Caki2 (cell line): ENCODE data around the gene CPNE9. TPM values are rescaled to one million over a fixed set of nuclear protein-coding genes. Genes with fewer than 3 reads are reported as not detected.

ENCODE experiments used
- DNase-seq: peaks from one replicate; pipeline ENCODE4 v3.0.0-alpha.2; 2015; ENCODE audit warnings: low read depth
- in situ Hi-C: cut with HindIII; loops from 2 replicates; pipeline ENCODE4 v1.10.0; 2016; ENCODE audit warnings: low sequenced_read_pairs, low pct_unique_long_range_greater_than_20kb, mixed read lengths
- total RNA-seq: library from RNA; depleted of rRNA; stranded (reverse); fragments of >200 nt; shearing (Covaris generic); gene quantifications from 2 replicates; pipeline ENCODE4 v1.2.3, GENCODE V29; 2014; ENCODE audit warnings: low replicate concordance

The CPNE9 gene
- total RNA-seq, 1 experiment from 2014 or later: not detected

GRCh38 chr3:9685216-9686049, 18.2 kb upstream of the CPNE9 start:
- DNase-seq: no peak
- in situ Hi-C loops: no loop called here

- DNase-seq: no peak
- in situ Hi-C loops: no loop called here
Measured at GRCh38 chr3:9686050-9686550, 17.5 kb upstream of the CPNE9 start.

GRCh38 chr3:9686703-9687102, 16.9 kb upstream of the CPNE9 start:
- in situ Hi-C loops: no loop called here
- DNase-seq: no peak

- in situ Hi-C loops: no loop called here
- DNase-seq: no peak
Measured at GRCh38 chr3:9687514-9687913, 16.1 kb upstream of the CPNE9 start.

- no peak for DNase-seq
- in situ Hi-C loops: no loop called here
Measured at GRCh38 chr3:9688961-9689360, 14.7 kb upstream of the CPNE9 start.

- no peak for DNase-seq
- in situ Hi-C loops: no loop called here
Measured at GRCh38 chr3:9689757-9690156, 13.9 kb upstream of the CPNE9 start.

- DNase-seq: no peak
- in situ Hi-C loops: no loop called here
Measured at GRCh38 chr3:9690451-9691450, 12.9 kb upstream of the CPNE9 start.

- in situ Hi-C loops: no loop called here
- DNase-seq: no peak
Measured at GRCh38 chr3:9691636-9692035, 12.0 kb upstream of the CPNE9 start.

- in situ Hi-C loops: no loop called here
- DNase-seq: no peak
Measured at GRCh38 chr3:9692416-9692815, 11.2 kb upstream of the CPNE9 start.

GRCh38 chr3:9695345-9695744, 8.3 kb upstream of the CPNE9 start:
- no peak for DNase-seq
- in situ Hi-C loops: no loop called here

- no peak for DNase-seq
- in situ Hi-C loops: no loop called here
Measured at GRCh38 chr3:9695746-9696145, 7.9 kb upstream of the CPNE9 start.

- in situ Hi-C loops: no loop called here
- no peak for DNase-seq
Measured at GRCh38 chr3:9696480-9697220, 7.0 kb upstream of the CPNE9 start.

- no peak for DNase-seq
- in situ Hi-C loops: no loop called here
Measured at GRCh38 chr3:9697892-9698291, 5.7 kb upstream of the CPNE9 start.

- in situ Hi-C loops: no loop called here
- DNase-seq: no peak
Measured at GRCh38 chr3:9698293-9698692, 5.3 kb upstream of the CPNE9 start.

- in situ Hi-C loops: no loop called here
- no peak for DNase-seq
Measured at GRCh38 chr3:9700536-9700935, 3.1 kb upstream of the CPNE9 start.

GRCh38 chr3:9701006-9701405, 2.6 kb upstream of the CPNE9 start:
- DNase-seq: no peak
- in situ Hi-C loops: no loop called here

- DNase-seq: no peak
- in situ Hi-C loops: no loop called here
Measured at GRCh38 chr3:9701711-9702110, 1.9 kb upstream of the CPNE9 start.

- no peak for DNase-seq
- in situ Hi-C loops: no loop called here
Measured at GRCh38 chr3:9703240-9703639, 393 bp upstream of the CPNE9 start.
